Panc1 (cell line): ENCODE results near the gene C2. TPM values are rescaled to one million over a fixed set of nuclear protein-coding genes. Genes with fewer than 3 reads are reported as not detected.

Experiments
- ATAC-seq: fragments of 200-7000 bp; cut with Tn5 transposase; 2 replicates; pipeline ENCODE4 v1.9.1; 2020; ENCODE audit warnings: mild to moderate bottlenecking, moderate library complexity
- BruUV-seq: library from RNA; stranded (reverse); fragments of 400-500 nt; replicated peaks from 2 replicates; lab custom pipeline; 2021; lab: Mats Ljungman, UMichigan
- CTCF ChIA-PET: fragments of 300-600 bp; sonication (Branson Sonifier 250); formaldehyde crosslinking; loops from one replicate; lab custom pipeline; 2022; ENCODE audit warnings: antibody characterized with exemption; lab: Charles Lee
- POLR2A ChIA-PET: fragments of 300-600 bp; sonication (Branson Sonifier 250); formaldehyde crosslinking; loops from one replicate; lab custom pipeline; 2022; ENCODE audit warnings: antibody characterized with exemption; lab: Charles Lee
- DNase-seq: peaks from one replicate; pipeline ENCODE4 v3.0.0-alpha.2; 2010; ENCODE audit warnings: low read depth, low spot score
- H3K27ac ChIP-seq: 2 replicates; pipeline ENCODE4 v1.5.1; 2011; ENCODE audit warnings: mild to moderate bottlenecking, low read length, inconsistent platforms
- H3K27me3 ChIP-seq: fragments of 200-500 bp; sonication (Bioruptor generic); 2 replicates; pipeline ENCODE4 v1.6.0; 2014; ENCODE audit warnings: low read length, inconsistent platforms; ENCODE audit not compliant: control insufficient read depth, insufficient read depth
- H3K36me3 ChIP-seq: fragments of 200-500 bp; sonication (Bioruptor generic); 2 replicates; pipeline ENCODE4 v1.5.1; 2014; ENCODE audit warnings: inconsistent platforms, mild to moderate bottlenecking, low read length, moderate library complexity; ENCODE audit not compliant: control insufficient read depth, insufficient read depth
- H3K4me1 ChIP-seq: 2 replicates; pipeline ENCODE4 v1.5.1; 2011; ENCODE audit warnings: inconsistent platforms, mild to moderate bottlenecking, low read length, moderate library complexity; ENCODE audit not compliant: control insufficient read depth, insufficient read depth
- H3K4me3 ChIP-seq, 2 experiments: 2 replicates each; pipeline ENCODE4 v1.5.1; 2011 to 2012; ENCODE audit warnings: low read depth in 2 of 2, low read length in 2 of 2, mild to moderate bottlenecking in 2 of 2, inconsistent platforms in 1 of 2, moderate library complexity in 1 of 2
- H3K9me3 ChIP-seq: fragments of 200-500 bp; sonication (Bioruptor generic); 2 replicates; pipeline ENCODE4 v1.5.1; 2014; ENCODE audit warnings: low read depth, mild to moderate bottlenecking, inconsistent platforms, low read length, moderate library complexity; ENCODE audit not compliant: control insufficient read depth, insufficient read depth
- CTCF ChIP-seq: fragments of 450-650 bp; IDR thresholded peaks from 2 replicates; pipeline ENCODE4 v1.5.1; 2017; ENCODE audit warnings: mild to moderate bottlenecking
- POLR2AphosphoS5 ChIP-seq: IDR thresholded peaks from 2 replicates; pipeline ENCODE4 v1.6.1; 2012; ENCODE audit warnings: mild to moderate bottlenecking, low read depth, low read length, moderate library complexity
- REST ChIP-seq, 2 experiments: IDR thresholded peaks; 2 replicates each; pipeline ENCODE4 v1.6.1; 2011 to 2012; ENCODE audit warnings: low read depth in 2 of 2, control low read depth in 1 of 2, low read length in 1 of 2, mild to moderate bottlenecking in 1 of 2, moderate library complexity in 1 of 2; ENCODE audit not compliant: insufficient read depth in 1 of 2
- SIN3A ChIP-seq: IDR thresholded peaks from 2 replicates; pipeline ENCODE4 v1.6.1; 2012; ENCODE audit warnings: low read depth, mild to moderate bottlenecking, low read length, moderate library complexity, borderline replicate concordance; ENCODE audit not compliant: insufficient read depth
- TCF7L2 ChIP-seq: IDR thresholded peaks from 2 replicates; pipeline ENCODE4 v1.6.1; 2011; ENCODE audit warnings: mild to moderate bottlenecking, low read depth, low read length, inconsistent platforms
- in situ Hi-C: cut with HindIII; loops from 2 replicates; pipeline ENCODE4 v1.10.0; 2016; ENCODE audit warnings: low sequenced_read_pairs, low pct_unique_long_range_greater_than_20kb
- intact Hi-C: fragments of 100-400 bp; cut with micrococcal nuclease; formaldehyde crosslinking; loops from one replicate; pipeline ENCODE4 v1.10.0; 2022; ENCODE audit not compliant: unreplicated experiment
- total RNA-seq: library from RNA; stranded (reverse); gene quantifications from one replicate; pipeline ENCODE4 v1.2.1, GENCODE V29; 2021; ENCODE audit not compliant: unreplicated experiment

Gene C2
- total RNA-seq, 1 experiment from 2014 or later = 1.0 TPM

- intact Hi-C loops (no loop called here), in situ Hi-C loops (no loop called here)
- Histone ChIP-seq H3K36me3 (no peaks in the 10 kb centered on the region), H3K9me3 (no peaks in the 10 kb centered on the region), H3K4me1 (peaks cover 17% of the 10 kb centered on the region; the same call in 1 of the 2 replicates), H3K27me3 (no peaks in the 10 kb centered on the region), H3K27ac (no peak overlapping the region), H3K4me3 (no peak overlapping the region)
- CTCF ChIA-PET = no interaction called here
- POLR2A ChIA-PET = no interaction called here
- no TSS peak for BruUV-seq
- TF ChIP-seq SIN3A = no peak
- no peak for TF ChIP-seq TCF7L2
- no peak for TF ChIP-seq CTCF
- no peak for TF ChIP-seq REST (IDR thresholded peaks at IDR 0.05; ENCODE audit: insufficient read depth in 1 of 2, low read depth in 2 of 2, low read length in 1 of 2)
- no peak for TF ChIP-seq POLR2AphosphoS5
- DNase-seq = no peak
- no peak for ATAC-seq
Measured at GRCh38 chr6:31881136-31881859, 46.2 kb upstream of the C2 start.

GRCh38 chr6:31882344-31882743, 45.2 kb upstream of the C2 start:
- CTCF ChIA-PET = no interaction called here
- Histone ChIP-seq H3K4me3 (no peak overlapping the region), H3K27me3 (no peaks in the 10 kb centered on the region), H3K27ac (no peak overlapping the region), H3K9me3 (no peaks in the 10 kb centered on the region), H3K36me3 (no peaks in the 10 kb centered on the region), H3K4me1 (peaks cover 11% of the 10 kb centered on the region; the same call in 1 of the 2 replicates)
- in situ Hi-C loops (no loop called here), intact Hi-C loops (no loop called here)
- no peak for ATAC-seq
- POLR2A ChIA-PET = no interaction called here
- BruUV-seq = no TSS peak
- TF ChIP-seq POLR2AphosphoS5 = no peak
- TF ChIP-seq SIN3A = no peak
- TF ChIP-seq TCF7L2 = no peak
- no peak for TF ChIP-seq CTCF
- TF ChIP-seq REST (IDR thresholded peaks at IDR 0.05; ENCODE audit: insufficient read depth in 1 of 2, low read depth in 2 of 2, low read length in 1 of 2) = no peak
- DNase-seq = no peak
